Measurements from ENCODE around the gene TMEM256. TPM values are rescaled to one million over a fixed set of nuclear protein-coding genes. Genes with fewer than 3 reads are reported as not detected.
"Not testable (repeated sequence)": the region's sequence is repeated elsewhere in the genome, so short reads cannot be mapped to it uniquely, and the experiment has no call there.

Gene TMEM256
- total RNA-seq, 4 donors from 2014 or later: 31.1 to 66.6 (median 57.8) TPM

- Histone ChIP-seq H3K9me3 (no peaks in the 10 kb centered on the region), H3K4me3 (no peak overlapping the region), H3K4me1 (no peaks in the 10 kb centered on the region), H3K27ac (no peak overlapping the region), H3K36me3 (no peaks in the 10 kb centered on the region), H3K27me3 (peaks cover 18% of the 10 kb centered on the region)
- no peak for ATAC-seq
- TF ChIP-seq POLR2AphosphoS5 (IDR thresholded peaks at IDR 0.05): no peak
- no peak for TF ChIP-seq EP300 (IDR thresholded peaks at IDR 0.05)
- no peak for TF ChIP-seq CTCF (IDR thresholded peaks at IDR 0.05)
- TF ChIP-seq POLR2A (IDR thresholded peaks at IDR 0.05): no peak
- WGBS, 2 donors (ENCODE audit: low coverage in 1 of 2): 78 to 92% methylated on average over 3 to 4 of the region's 4 CpGs
These were observed 33.0 kb downstream of the TMEM256 start for GRCh38 chr17:7370853-7371252.

- no peak for ATAC-seq
- H3K36me3 ChIP-seq: no peaks in the 10 kb centered on the region
- no peaks in the 10 kb centered on the region for H3K4me1 ChIP-seq
- peaks cover 18% of the 10 kb centered on the region for H3K27me3 ChIP-seq
- H3K4me3 ChIP-seq: no peak overlapping the region
- no peak overlapping the region for H3K27ac ChIP-seq
- no peak for TF ChIP-seq POLR2A (IDR thresholded peaks at IDR 0.05)
- TF ChIP-seq CTCF (IDR thresholded peaks at IDR 0.05): no peak
- TF ChIP-seq EP300 (IDR thresholded peaks at IDR 0.05): no peak
- TF ChIP-seq POLR2AphosphoS5 (IDR thresholded peaks at IDR 0.05): no peak
- WGBS, 2 donors (ENCODE audit: low coverage in 1 of 2): 50 to 78% methylated on average over 2 to 3 of the region's 5 CpGs
- no peaks in the 10 kb centered on the region for H3K9me3 ChIP-seq
These were observed 34.1 kb downstream of the TMEM256 start for GRCh38 chr17:7369825-7370224.

GRCh38 chr17:7368599-7368994 is 35.3 kb downstream of the TMEM256 start:
- 85% methylated on average over 5 of the region's 5 CpGs; no CpG with 5 or more reads in 1 of the 2 donors for WGBS, 2 donors (ENCODE audit: low coverage in 1 of 2)
- not testable (repeated sequence) for H3K4me1 ChIP-seq, H3K9me3 ChIP-seq, ATAC-seq, H3K36me3 ChIP-seq, H3K4me3 ChIP-seq, H3K27ac ChIP-seq
- peaks cover 18% of the 10 kb centered on the region for H3K27me3 ChIP-seq

- Histone ChIP-seq H3K27ac (no peak overlapping the region), H3K4me3 (no peak overlapping the region), H3K4me1 (no peaks in the 10 kb centered on the region), H3K9me3 (no peaks in the 10 kb centered on the region), H3K27me3 (peaks cover 18% of the 10 kb centered on the region), H3K36me3 (no peaks in the 10 kb centered on the region)
- ATAC-seq: no peak
- WGBS, 2 donors (ENCODE audit: low coverage in 1 of 2): 60 to 68% methylated on average over 6 to 9 of the region's 13 CpGs
- no peak for TF ChIP-seq CTCF (IDR thresholded peaks at IDR 0.05)
- no peak for TF ChIP-seq POLR2A (IDR thresholded peaks at IDR 0.05)
- TF ChIP-seq POLR2AphosphoS5 (IDR thresholded peaks at IDR 0.05): no peak
- TF ChIP-seq EP300 (IDR thresholded peaks at IDR 0.05): no peak
These were observed 35.8 kb downstream of the TMEM256 start for GRCh38 chr17:7367918-7368598.

- no peaks in the 10 kb centered on the region for H3K36me3 ChIP-seq
- no peak for ATAC-seq
These were observed 36.8 kb downstream of the TMEM256 start for GRCh38 chr17:7367083-7367482.

GRCh38 chr17:7365963-7366362 is 37.9 kb downstream of the TMEM256 start:
- H3K27me3 ChIP-seq: peaks cover 14% of the 10 kb centered on the region
- H3K4me1 ChIP-seq, ATAC-seq, H3K9me3 ChIP-seq, H3K27ac ChIP-seq, H3K4me3 ChIP-seq, H3K36me3 ChIP-seq: not testable (repeated sequence)
- 87% methylated on average over 6 of the region's 7 CpGs; no CpG with 5 or more reads in 1 of the 2 donors for WGBS, 2 donors (ENCODE audit: low coverage in 1 of 2)

More at GRCh38 chr17:7367083-7367482, 36.8 kb downstream of the TMEM256 start:
- H3K27me3 ChIP-seq: peaks cover 14% of the 10 kb centered on the region
- 94% methylated on average over 6 of the region's 8 CpGs; no CpG with 5 or more reads in 1 of the 2 donors for WGBS, 2 donors (ENCODE audit: low coverage in 1 of 2)
- TF ChIP-seq POLR2AphosphoS5 (IDR thresholded peaks at IDR 0.05) (no peak), POLR2A (IDR thresholded peaks at IDR 0.05) (no peak), EP300 (IDR thresholded peaks at IDR 0.05) (no peak), CTCF (IDR thresholded peaks at IDR 0.05) (no peak)
- H3K9me3 ChIP-seq: no peaks in the 10 kb centered on the region
- H3K4me3 ChIP-seq: no peak overlapping the region
- H3K4me1 ChIP-seq: no peaks in the 10 kb centered on the region
- no peak overlapping the region for H3K27ac ChIP-seq
